Osteocyte (in vitro differentiated cells): ENCODE data around the gene MDM4. TPM values are rescaled to one million over a fixed set of nuclear protein-coding genes. Genes with fewer than 3 reads are reported as not detected.

Source experiments
- DNase-seq: peaks from one replicate; pipeline ENCODE4 v3.0.0; 2021; ENCODE audit warnings: mixed read lengths; ENCODE audit not compliant: unreplicated experiment; ENCODE audit errors: extremely low spot score
- H3K27ac Mint-ChIP-seq: one replicate; pipeline ENCODE4 v1.8.0; 2021; ENCODE audit warnings: mild to moderate bottlenecking, mixed read lengths; ENCODE audit not compliant: unreplicated experiment
- H3K27me3 Mint-ChIP-seq: one replicate; pipeline ENCODE4 v1.8.0; 2021; ENCODE audit warnings: mixed read lengths; ENCODE audit not compliant: unreplicated experiment
- H3K36me3 Mint-ChIP-seq: one replicate; pipeline ENCODE4 v1.8.0; 2021; ENCODE audit warnings: mixed read lengths; ENCODE audit not compliant: unreplicated experiment
- H3K4me1 Mint-ChIP-seq: one replicate; pipeline ENCODE4 v1.8.0; 2021; ENCODE audit warnings: mixed read lengths; ENCODE audit not compliant: unreplicated experiment
- H3K4me3 Mint-ChIP-seq: one replicate; pipeline ENCODE4 v1.8.0; 2021; ENCODE audit warnings: mild to moderate bottlenecking, moderate library complexity, mixed read lengths; ENCODE audit not compliant: unreplicated experiment
- H3K9me3 Mint-ChIP-seq: one replicate; pipeline ENCODE4 v1.8.0; 2021; ENCODE audit warnings: mixed read lengths; ENCODE audit not compliant: unreplicated experiment
- CTCF ChIP-seq: fragments of 200-600 bp; sonication (generic); IDR thresholded peaks from 2 replicates; pipeline ENCODE4 v1.5.0; 2021; ENCODE audit warnings: antibody characterized with exemption, mild to moderate bottlenecking, moderate library complexity
- total RNA-seq: library from RNA; stranded (reverse); gene quantifications from 2 replicates; pipeline ENCODE4 v1.2.1, GENCODE V29; 2021

MDM4 gene
- total RNA-seq, 1 donor from 2014 or later: 77.3 TPM

- no peaks in the 10 kb centered on the region for H3K36me3 Mint-ChIP-seq
- DNase-seq: no peak
- no peak for TF ChIP-seq CTCF
- peaks cover 29% of the 10 kb centered on the region for H3K4me1 Mint-ChIP-seq
- no peaks in the 10 kb centered on the region for H3K9me3 Mint-ChIP-seq
- no peak overlapping the region for H3K27ac Mint-ChIP-seq
- H3K4me3 Mint-ChIP-seq: no peak overlapping the region
- H3K27me3 Mint-ChIP-seq: no peaks in the 10 kb centered on the region
Measured at GRCh38 chr1:204491655-204492054, 24.6 kb upstream of the MDM4 start.

- Mint-ChIP-seq H3K4me3 (peak overlapping the region; percentile 89), H3K27ac (peak overlapping the region; percentile 87), H3K36me3 (no peaks in the 10 kb centered on the region), H3K9me3 (no peaks in the 10 kb centered on the region), H3K27me3 (peaks cover 5% of the 10 kb centered on the region), H3K4me1 (peaks cover 29% of the 10 kb centered on the region)
- TF ChIP-seq CTCF: no peak
- no peak for DNase-seq
Measured at GRCh38 chr1:204493145-204493983, 22.8 kb upstream of the MDM4 start.

GRCh38 chr1:204493984-204494280 is 22.3 kb upstream of the MDM4 start:
- H3K4me3 Mint-ChIP-seq: peak overlapping the region; percentile 89
- peak overlapping the region; percentile 87 for H3K27ac Mint-ChIP-seq
- TF ChIP-seq CTCF: no peak
- no peaks in the 10 kb centered on the region for H3K9me3 Mint-ChIP-seq
- no peak for DNase-seq
- H3K27me3 Mint-ChIP-seq: peaks cover 5% of the 10 kb centered on the region
- H3K4me1 Mint-ChIP-seq: peaks cover 29% of the 10 kb centered on the region
- H3K36me3 Mint-ChIP-seq: no peaks in the 10 kb centered on the region

GRCh38 chr1:204494281-204495077 is 21.7 kb upstream of the MDM4 start, which contains the start of gene PIK3C2B:
Gene PIK3C2B, minus strand, starts transcription at chr1:204494805. Its CDS starts 25,003 bp downstream, at chr1:204469802.
- peak within 1 kb of the TSS; percentile 87 for H3K27ac Mint-ChIP-seq
- H3K9me3 Mint-ChIP-seq: no peaks in the 10 kb centered on the region
- TF ChIP-seq CTCF: peak; percentile 62
- peak within 1 kb of the TSS; percentile 89 for H3K4me3 Mint-ChIP-seq
- H3K36me3 Mint-ChIP-seq: no peaks in the 10 kb centered on the region
- DNase-seq: peak; percentile 92
- H3K4me1 Mint-ChIP-seq: peaks cover 29% of the 10 kb centered on the region
- H3K27me3 Mint-ChIP-seq: peaks cover 5% of the 10 kb centered on the region
